ENCODE results near the gene CLIC3. TPM values are rescaled to one million over a fixed set of nuclear protein-coding genes. Genes with fewer than 3 reads are reported as not detected.
A peak's percentile ranks its signal among the peaks of the same experiment; 100 is the strongest.

CLIC3 gene
- total RNA-seq, 1 donor from 2014 or later, result 49.3 TPM

GRCh38 chr9:136947955-136948510, 48.3 kb downstream of the CLIC3 start:
- DNase-seq, result no peak
- H3K4me1 ChIP-seq, result peaks cover 44% of the 10 kb centered on the region
- TF ChIP-seq CTCF (IDR thresholded peaks at IDR 0.05), result peak; percentile 57
- no peaks in the 10 kb centered on the region for H3K9me3 ChIP-seq
- H3K27ac ChIP-seq, result peak overlapping the region; percentile 2
- H3K27me3 ChIP-seq (ENCODE audit: low read depth), result no peaks in the 10 kb centered on the region
- no peak overlapping the region for H3K4me3 ChIP-seq
- intact Hi-C loops (cut with DNase I), result no loop called here
- peaks cover 2% of the 10 kb centered on the region for H3K36me3 ChIP-seq
- no peak for ATAC-seq

GRCh38 chr9:136947028-136947891, 49.1 kb downstream of the CLIC3 start:
- peak overlapping the region; percentile 2 for H3K27ac ChIP-seq
- intact Hi-C loops (cut with DNase I), result no loop called here
- ATAC-seq, result no peak
- no peak for TF ChIP-seq CTCF (IDR thresholded peaks at IDR 0.05)
- H3K4me1 ChIP-seq, result peaks cover 47% of the 10 kb centered on the region
- no peak overlapping the region for H3K4me3 ChIP-seq
- H3K36me3 ChIP-seq, result peaks cover 9% of the 10 kb centered on the region
- H3K27me3 ChIP-seq (ENCODE audit: low read depth), result no peaks in the 10 kb centered on the region
- H3K9me3 ChIP-seq, result no peaks in the 10 kb centered on the region
- DNase-seq, result no peak

- intact Hi-C loops (cut with DNase I), result no loop called here
- H3K9me3 ChIP-seq, result no peaks in the 10 kb centered on the region
- H3K27ac ChIP-seq, result no peak overlapping the region
- H3K4me1 ChIP-seq, result peaks cover 47% of the 10 kb centered on the region
- DNase-seq (no peak), ATAC-seq (no peak)
- no peak overlapping the region for H3K4me3 ChIP-seq
- peaks cover 18% of the 10 kb centered on the region for H3K36me3 ChIP-seq
- TF ChIP-seq CTCF (IDR thresholded peaks at IDR 0.05), result no peak
- no peaks in the 10 kb centered on the region for H3K27me3 ChIP-seq (ENCODE audit: low read depth)
Observed at GRCh38 chr9:136946228-136947027, 49.9 kb downstream of the CLIC3 start.

- Histone ChIP-seq H3K27me3 (ENCODE audit: low read depth) (no peaks in the 10 kb centered on the region), H3K4me3 (no peak overlapping the region), H3K9me3 (no peaks in the 10 kb centered on the region), H3K4me1 (peaks cover 45% of the 10 kb centered on the region), H3K27ac (no peak overlapping the region), H3K36me3 (peaks cover 26% of the 10 kb centered on the region)
- ATAC-seq (no peak), DNase-seq (peak; percentile 55)
- intact Hi-C loops (cut with DNase I), result no loop called here
- no peak for TF ChIP-seq CTCF (IDR thresholded peaks at IDR 0.05)
Observed at GRCh38 chr9:136945333-136946227, 50.8 kb downstream of the CLIC3 start.

Other genes starting within 250 kb of the CLIC3 start
- 2.9 TPM for gene LCN6, start 248.0 kb downstream of the CLIC3 start, total RNA-seq
- not detected for gene LCN8, start 238.3 kb downstream of the CLIC3 start, total RNA-seq
- not detected for gene LCN15, start 232.1 kb downstream of the CLIC3 start, total RNA-seq
- gene TMEM141, start 205.2 kb downstream of the CLIC3 start, total RNA-seq, result 57.2 TPM
- 3.7 TPM for gene CCDC183, start 200.2 kb downstream of the CLIC3 start, total RNA-seq
- 62.2 TPM for gene RABL6, start 188.6 kb downstream of the CLIC3 start, total RNA-seq
- gene AJM1, start 154.1 kb downstream of the CLIC3 start, total RNA-seq, result 3.5 TPM
- 93.6 TPM for gene PHPT1, start 147.2 kb downstream of the CLIC3 start, total RNA-seq
- 13.5 TPM for gene MAMDC4, start 144.2 kb downstream of the CLIC3 start, total RNA-seq
- gene EDF1, start 130.3 kb downstream of the CLIC3 start, total RNA-seq, result 230 TPM
- gene TRAF2, start 110.1 kb downstream of the CLIC3 start, total RNA-seq, result 16.5 TPM
- gene FBXW5, start 51.8 kb downstream of the CLIC3 start, total RNA-seq, result 83.2 TPM
- gene C8G, start 51.3 kb downstream of the CLIC3 start, total RNA-seq, result 2.2 TPM
- 1.9 TPM for gene LCN12, start 44.3 kb downstream of the CLIC3 start, total RNA-seq
- 225 TPM for gene PTGDS, start 19.1 kb downstream of the CLIC3 start, total RNA-seq
- gene LCNL1, start 13.6 kb downstream of the CLIC3 start, total RNA-seq, result 1.9 TPM
- gene PAXX, start 4.1 kb downstream of the CLIC3 start, total RNA-seq, result 45.1 TPM
- 45.0 TPM for gene ABCA2, start 31.7 kb upstream of the CLIC3 start, total RNA-seq
- 1.1 TPM for gene FUT7, start 35.5 kb upstream of the CLIC3 start, total RNA-seq
- 124 TPM for gene NPDC1, start 49.6 kb upstream of the CLIC3 start, total RNA-seq
- gene ENTPD2, start 57.5 kb upstream of the CLIC3 start, total RNA-seq, result 0.62 TPM
- gene SAPCD2, start 74.0 kb upstream of the CLIC3 start, total RNA-seq, result 0.86 TPM
- gene UAP1L1, start 80.9 kb upstream of the CLIC3 start, total RNA-seq, result 29.7 TPM
- gene MAN1B1, start 90.4 kb upstream of the CLIC3 start, total RNA-seq, result 41.9 TPM
- gene DPP7, start 118.2 kb upstream of the CLIC3 start, total RNA-seq, result 190 TPM
- gene GRIN1, start 142.6 kb upstream of the CLIC3 start, total RNA-seq, result 0.92 TPM
- 1.0 TPM for gene LRRC26, start 173.5 kb upstream of the CLIC3 start, total RNA-seq
- gene TMEM210, start 175.5 kb upstream of the CLIC3 start, total RNA-seq, result not detected
- 58.2 TPM for gene ANAPC2, start 192.0 kb upstream of the CLIC3 start, total RNA-seq
- gene SSNA1, start 192.1 kb upstream of the CLIC3 start, total RNA-seq, result 57.6 TPM
- gene TPRN, start 204.2 kb upstream of the CLIC3 start, total RNA-seq, result 17.8 TPM
- gene TMEM203, start 209.1 kb upstream of the CLIC3 start, total RNA-seq, result 26.6 TPM
- 15.6 TPM for gene NDOR1, start 209.1 kb upstream of the CLIC3 start, total RNA-seq
- gene RNF208, start 225.7 kb upstream of the CLIC3 start, total RNA-seq, result 5.8 TPM
- 0.59 TPM for gene CYSRT1, start 228.6 kb upstream of the CLIC3 start, total RNA-seq
- 0.21 TPM for gene RNF224, start 230.9 kb upstream of the CLIC3 start, total RNA-seq
- not detected for gene SLC34A3, start 234.3 kb upstream of the CLIC3 start, total RNA-seq
- gene TUBB4B, start 244.7 kb upstream of the CLIC3 start, total RNA-seq, result 208 TPM

All from lower lobe of right lung (tissue), 2 donors.